HG03432 (cell line): ENCODE results near the gene MUC5B.
"Not testable (repeated sequence)": the region's sequence is repeated elsewhere in the genome, so short reads cannot be mapped to it uniquely, and the experiment has no call there.

Source experiments
- ATAC-seq: cut with Tn5 transposase; IDR thresholded peaks from one replicate; pipeline ENCODE4 v1.9.1; 2021; ENCODE audit warnings: mild to moderate bottlenecking, moderate library complexity; ENCODE audit not compliant: unreplicated experiment

The MUC5B gene

DNA sequence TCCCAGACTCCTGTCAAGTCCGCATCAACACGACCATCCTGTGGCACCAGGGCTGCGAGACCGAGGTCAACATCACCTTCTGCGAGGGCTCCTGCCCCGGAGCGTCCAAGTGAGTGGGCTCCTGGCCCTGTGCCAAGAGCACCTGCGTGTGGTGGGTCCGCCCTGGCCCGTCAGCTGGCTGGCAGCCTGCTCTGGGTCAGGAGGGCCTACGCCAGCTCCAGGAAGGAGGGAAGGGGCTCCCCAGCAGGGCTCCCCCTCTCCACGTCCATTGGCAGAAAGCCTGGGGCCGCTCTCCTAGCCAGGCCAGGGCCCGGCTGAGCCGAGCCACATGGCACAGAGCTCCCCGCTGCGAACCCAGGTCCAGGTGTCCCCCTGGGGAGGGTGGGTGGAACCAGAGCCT lies 37.8 kb downstream of the MUC5B start:
- ATAC-seq, result no peak

- no peak for ATAC-seq
Observed at GRCh38 chr11:1261241-1262071, 38.6 kb downstream of the MUC5B start.

DNA sequence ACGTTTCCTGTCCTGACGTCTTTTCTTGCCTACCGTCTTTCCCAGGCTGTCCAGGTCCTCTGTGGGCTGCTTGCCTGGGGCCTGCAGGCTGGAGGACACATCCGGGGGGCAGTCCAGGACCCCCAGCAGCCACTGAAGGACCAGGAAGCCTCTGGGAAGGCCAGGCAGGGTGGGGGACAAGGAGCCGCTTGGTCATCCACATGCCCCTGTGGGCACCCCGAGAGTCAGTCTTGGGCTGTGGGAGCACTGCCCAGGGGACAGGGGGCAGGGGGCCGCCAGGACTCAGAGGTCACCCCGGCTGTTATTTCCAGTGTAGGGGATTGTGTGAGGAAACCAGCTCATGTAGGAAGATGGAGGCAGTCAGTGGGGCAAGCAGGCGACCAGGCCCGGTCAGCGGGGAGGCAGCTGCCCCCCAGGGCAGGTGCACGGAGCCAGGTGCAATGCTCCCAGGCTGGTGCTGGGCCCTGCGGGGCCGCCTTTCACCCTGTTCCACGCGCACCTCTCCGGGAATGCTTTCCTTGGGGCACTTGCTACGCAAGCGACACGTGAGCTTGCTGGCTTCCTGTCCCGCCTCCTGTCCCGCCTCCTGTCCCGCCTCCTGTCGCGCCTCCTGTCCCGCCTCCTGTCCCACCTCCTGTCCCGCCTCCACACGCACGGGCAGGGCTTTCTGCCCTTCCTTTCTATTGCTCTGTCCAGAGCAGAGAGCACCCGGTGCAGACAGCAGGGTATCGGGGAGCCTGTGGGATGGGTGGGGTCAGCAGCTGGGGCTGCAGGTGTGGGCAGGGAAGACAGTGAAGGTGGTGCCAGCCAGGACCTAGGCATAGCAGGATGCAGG lies 39.5 kb downstream of the MUC5B start:
- ATAC-seq, result peak; percentile 81

- ATAC-seq, result peak; percentile 15
Observed at GRCh38 chr11:1263010-1263409, 40.1 kb downstream of the MUC5B start.

GRCh38 chr11:1264444-1264843 lies 41.6 kb downstream of the MUC5B start:
- not testable (repeated sequence) for ATAC-seq

GRCh38 chr11:1265480-1265879 lies 42.6 kb downstream of the MUC5B start:
- ATAC-seq, result not testable (repeated sequence)

DNA sequence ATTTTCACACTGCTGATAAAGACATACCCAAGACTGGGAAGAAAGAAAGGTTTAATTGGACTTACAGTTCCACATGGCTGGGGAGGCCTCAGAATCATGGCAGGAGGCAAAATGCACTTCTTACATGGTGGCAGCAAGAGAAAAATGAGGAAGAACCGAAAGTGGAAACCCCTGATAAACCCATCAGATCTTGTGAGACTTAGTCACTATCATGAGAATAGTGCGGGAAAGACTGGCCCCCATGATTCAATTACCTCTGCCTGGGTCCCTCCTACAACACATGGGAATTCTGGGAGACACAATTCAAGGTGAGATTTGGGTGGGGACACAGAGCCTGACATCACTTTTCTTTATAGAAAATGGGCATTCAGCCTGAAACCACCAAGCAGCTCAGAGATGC lies 44.1 kb downstream of the MUC5B start:
- not testable (repeated sequence) for ATAC-seq

DNA sequence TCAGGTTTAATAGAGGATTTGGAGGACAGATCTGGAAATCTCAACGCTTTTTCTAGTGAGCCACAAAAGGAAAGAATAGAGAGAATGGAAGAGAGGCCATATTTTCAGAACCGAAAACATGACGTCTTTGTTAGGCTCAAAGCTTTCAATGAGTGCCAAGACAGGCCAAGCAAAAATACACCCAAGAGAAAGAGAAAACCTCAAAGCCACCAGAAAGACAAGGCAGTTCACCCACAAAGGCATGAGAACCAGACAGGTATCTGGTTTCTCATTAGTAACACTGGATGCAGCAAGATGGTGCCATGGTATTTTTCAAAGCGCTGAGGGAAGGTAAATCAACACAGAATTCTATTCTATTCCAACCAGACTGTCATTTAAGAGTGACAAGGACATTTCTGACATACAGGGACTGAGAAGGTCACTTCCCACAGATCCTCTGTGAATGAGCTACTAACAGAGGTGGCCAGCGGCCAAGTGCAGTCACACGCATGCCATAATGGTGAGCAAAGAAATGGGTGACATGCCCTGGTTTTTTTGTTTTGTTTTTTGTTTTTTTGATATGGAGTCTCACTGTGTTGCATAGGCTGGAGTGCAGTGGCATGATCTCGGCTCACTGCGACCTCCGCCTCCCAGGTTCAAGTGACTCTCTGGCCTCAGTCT lies 44.7 kb downstream of the MUC5B start:
- no peak for ATAC-seq

DNA sequence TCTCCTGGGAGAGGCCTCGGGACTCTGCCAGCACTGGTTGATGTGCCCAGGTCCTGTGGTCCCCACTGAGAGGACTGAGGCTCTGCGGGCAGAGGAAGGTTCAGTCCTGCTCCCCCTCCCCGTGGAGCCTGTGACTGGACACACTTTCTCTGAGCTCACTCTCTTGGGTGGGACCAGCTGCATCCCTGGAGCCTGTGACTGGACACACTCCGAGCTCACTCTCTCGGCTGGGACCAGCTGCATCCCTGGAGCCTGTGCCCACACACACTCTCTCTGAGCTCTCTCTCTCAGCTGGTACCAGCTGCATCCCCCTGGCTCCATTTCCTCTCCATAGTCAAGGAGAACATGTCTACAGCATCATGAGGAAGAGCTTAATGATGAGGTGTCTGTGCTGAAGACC lies 47.1 kb downstream of the MUC5B start:
- no peak for ATAC-seq

DNA sequence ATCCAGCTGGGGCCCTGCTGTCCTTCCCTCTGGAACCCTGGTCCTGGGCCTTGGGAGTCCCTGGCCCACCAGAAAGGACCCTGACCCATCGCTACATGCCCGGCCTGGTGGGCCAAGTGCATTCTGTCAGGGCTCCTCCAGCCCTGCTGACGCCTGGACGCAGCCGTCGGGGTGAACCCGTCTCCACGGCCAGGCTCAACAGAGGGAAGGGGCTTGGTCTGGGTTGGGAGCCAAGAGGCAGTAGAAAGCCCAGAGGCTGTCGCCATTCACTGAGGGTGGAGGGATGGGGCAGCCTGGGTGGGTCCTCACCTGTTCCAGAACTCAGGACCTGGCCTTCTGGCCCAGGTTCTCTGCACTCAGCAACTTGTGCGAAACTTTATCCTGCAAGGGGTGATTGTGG lies 47.6 kb downstream of the MUC5B start:
- ATAC-seq, result no peak

DNA sequence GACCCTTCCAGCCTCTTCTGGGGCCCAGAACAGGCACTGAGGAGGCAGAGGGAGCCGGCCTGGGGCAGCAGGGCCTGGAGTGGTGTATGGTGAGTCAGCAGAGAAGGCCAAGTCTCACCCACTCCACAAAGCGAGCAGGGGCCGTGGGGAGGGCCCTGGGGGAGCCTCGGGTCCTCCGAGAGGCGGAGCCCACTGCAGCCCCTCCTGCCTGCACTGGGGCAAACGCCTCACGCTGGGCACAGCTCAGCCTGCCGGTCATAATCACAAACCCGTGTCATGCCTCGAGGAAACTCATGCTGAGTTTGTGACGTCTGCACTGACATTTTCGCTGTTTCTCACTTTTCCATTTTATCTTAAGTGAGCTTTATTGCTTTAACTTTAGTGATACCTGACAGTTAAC lies 48.1 kb downstream of the MUC5B start:
- ATAC-seq, result no peak

DNA sequence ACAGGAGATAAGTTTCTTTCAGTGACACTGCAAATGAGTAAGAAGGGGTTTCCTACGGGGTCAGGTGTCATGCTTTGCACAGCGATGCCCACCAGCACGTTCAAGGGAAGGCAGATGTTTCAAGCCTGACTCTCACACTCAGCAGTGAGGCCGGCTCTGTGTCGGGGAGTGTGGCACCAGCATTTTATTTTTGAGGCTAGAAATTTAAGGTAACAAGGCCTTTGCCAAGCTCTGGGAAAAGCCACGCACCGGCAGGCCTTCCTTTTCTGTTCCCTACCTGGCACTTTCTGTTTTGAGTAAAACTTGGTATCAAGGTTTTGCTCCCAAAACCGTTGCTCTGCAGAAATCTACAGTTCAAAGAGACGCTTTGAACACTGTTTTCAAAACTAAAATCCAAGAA lies 48.5 kb downstream of the MUC5B start:
- ATAC-seq, result no peak

GRCh38 chr11:1271927-1272326 lies 49.1 kb downstream of the MUC5B start:
- ATAC-seq, result no peak

DNA sequence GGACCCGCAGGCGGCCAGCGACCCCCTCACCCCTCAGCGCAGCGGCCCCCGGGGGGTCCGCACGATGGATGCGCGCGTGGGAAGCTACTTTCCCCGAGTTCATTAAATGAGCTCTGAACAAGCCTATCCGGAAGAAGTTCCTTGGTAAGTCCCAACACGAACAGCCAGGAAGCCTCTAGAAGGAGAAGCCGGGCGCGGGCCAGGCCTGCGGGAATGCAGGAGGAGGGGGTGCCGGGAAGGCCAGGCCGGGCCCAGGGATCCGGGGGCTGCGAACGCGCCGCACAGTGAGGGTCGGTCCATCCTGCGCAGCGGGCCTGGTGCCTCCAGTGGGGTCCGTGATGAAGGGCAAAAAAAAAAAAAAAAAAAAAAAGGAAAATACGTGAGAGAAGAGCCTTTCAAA lies 49.7 kb downstream of the MUC5B start:
- no peak for ATAC-seq

DNA sequence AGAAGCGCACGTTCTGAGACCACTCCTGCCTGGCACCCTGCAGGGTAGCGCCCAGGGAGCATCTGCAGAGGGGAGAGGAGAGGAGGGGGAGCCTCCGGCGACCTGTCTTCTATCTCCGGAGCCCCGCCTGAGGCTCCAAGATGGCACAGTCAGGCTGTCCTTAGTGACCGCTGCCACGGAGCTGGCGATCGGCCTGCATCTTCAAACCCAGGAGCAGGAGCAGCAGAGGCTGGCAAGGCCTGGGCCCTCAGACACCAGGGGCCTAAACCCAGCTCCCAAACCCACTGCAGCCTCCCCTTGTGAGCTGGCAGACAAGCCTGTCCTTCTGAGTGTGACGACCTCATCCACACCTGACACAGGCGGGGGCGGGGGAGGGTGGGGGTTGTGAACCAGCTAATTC lies 51.6 kb downstream of the MUC5B start:
- no peak for ATAC-seq

DNA sequence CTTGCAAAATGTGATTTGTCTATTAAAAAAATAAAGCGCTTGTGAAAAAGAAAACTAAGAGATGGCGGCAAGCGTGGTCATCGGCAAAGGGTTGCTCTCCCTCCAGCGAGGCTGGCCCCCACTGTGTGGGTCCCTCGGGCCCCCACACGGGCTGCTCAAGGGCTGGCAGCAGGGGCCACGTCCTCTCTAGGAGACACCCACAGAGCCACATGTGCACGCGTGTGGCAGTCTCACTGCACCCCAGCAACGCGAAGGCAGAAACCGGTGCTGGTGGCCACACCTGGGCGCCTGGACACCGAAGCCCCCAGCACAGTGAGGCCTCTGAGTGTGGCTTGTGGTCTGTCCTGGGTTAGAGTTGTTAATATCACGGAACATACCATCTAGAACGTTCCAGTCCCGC lies 52.2 kb downstream of the MUC5B start:
- ATAC-seq, result no peak

GRCh38 chr11:1276041-1276790 lies 53.4 kb downstream of the MUC5B start:
- no peak for ATAC-seq

DNA sequence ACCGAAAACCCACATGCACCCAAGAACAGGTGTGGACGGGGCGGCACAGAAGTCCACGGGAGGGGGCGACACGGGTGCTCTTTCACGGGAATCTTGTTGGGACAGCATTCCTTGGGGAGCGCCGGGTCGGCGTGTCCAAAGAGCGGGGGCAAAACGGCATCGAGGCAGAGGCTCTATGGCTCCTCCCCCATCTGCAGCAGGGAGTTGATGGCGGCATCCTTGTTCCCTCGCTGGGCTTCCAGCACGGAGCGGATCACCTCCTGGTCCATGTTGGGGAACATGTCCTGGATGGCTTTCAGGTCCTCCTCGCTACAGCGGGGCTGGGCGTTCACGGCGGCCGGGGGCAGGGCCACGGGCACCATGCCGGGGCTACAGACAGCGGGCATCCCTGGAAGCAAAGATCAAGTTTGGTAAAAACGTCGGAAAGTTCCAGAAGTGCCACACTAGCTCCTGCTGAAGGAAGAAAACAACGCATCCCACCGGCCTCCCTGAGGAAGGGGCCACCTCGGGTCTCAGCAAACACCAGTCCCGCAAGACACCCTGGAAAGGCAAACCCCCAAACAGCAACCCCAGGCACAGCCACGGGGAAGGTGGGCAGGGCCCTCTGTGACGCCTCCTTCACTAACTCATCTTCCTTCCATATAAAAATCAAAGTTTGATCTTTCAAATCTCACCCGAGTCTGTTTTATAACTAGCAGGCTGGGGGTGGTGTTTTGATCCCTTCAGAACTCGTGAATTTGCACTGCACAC lies 54.2 kb downstream of the MUC5B start:
- ATAC-seq, result no peak

DNA sequence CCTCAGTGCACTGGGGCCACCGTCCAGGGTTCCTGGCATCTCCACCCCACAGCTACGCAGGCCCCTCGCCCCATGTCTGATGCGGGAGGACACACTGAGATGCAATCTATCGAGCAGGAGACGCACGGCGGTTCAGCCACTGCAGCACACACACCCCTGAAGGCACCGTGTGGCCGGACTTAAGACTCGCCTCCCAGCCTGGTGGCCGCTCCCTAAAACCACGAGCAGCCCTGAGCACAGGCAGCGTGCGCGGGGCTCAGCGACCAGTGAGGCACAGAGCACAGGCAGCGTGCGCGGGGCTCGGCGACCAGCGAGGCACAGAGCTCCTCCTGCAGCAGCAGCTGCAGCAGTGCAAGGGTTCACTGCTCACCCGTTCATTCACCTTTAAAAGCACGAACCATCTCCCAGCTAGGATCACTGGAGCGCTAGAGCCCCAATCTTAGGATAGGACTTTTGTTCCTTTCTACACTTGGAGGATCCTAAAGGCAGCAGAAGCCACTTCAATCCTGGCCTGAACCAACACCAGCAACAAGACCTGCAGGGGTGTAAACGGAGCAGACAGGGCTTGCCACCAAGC lies 55.2 kb downstream of the MUC5B start:
- no peak for ATAC-seq
